ENCODE data around the gene ALDH8A1. TPM values are rescaled to one million over a fixed set of nuclear protein-coding genes. Genes with fewer than 3 reads are reported as not detected.

Gene ALDH8A1
- total RNA-seq, 1 experiment from 2014 or later: 0.29 TPM

GRCh38 chr6:134995536-134995935 is 45.6 kb upstream of the ALDH8A1 start:
- no peak overlapping the region for H3K4me3 Mint-ChIP-seq (ENCODE audit: unreplicated experiment)
- no TSS peak for BruUV-seq (replicated peaks)
- H3K27ac Mint-ChIP-seq (ENCODE audit: unreplicated experiment): no peak overlapping the region
- no peaks in the 10 kb centered on the region for H3K9me3 Mint-ChIP-seq (ENCODE audit: unreplicated experiment)
- Histone ChIP-seq H3K27me3 (replicated peaks; ENCODE audit: control insufficient read depth, insufficient read depth, low read length) (no peaks in the 10 kb centered on the region), H3K36me3 (ENCODE audit: control insufficient read depth, insufficient read depth, low read length) (no peaks in the 10 kb centered on the region), H3K9me3 (no peaks in the 10 kb centered on the region), H3K4me3 (ENCODE audit: low read depth, low read length) (no peak overlapping the region), H3K4me1 (no peaks in the 10 kb centered on the region)
- no peaks in the 10 kb centered on the region for H3K4me1 Mint-ChIP-seq (ENCODE audit: low read depth, unreplicated experiment)
- ChIA-PET CTCF (no interaction called here), POLR2A (no interaction called here)
- intact Hi-C loops (cut with micrococcal nuclease; ENCODE audit: unreplicated experiment): no loop called here
- no peak for DNase-seq
- no peaks in the 10 kb centered on the region for H3K27me3 Mint-ChIP-seq (ENCODE audit: insufficient read depth, unreplicated experiment)
- peaks cover 10% of the 10 kb centered on the region for H3K36me3 Mint-ChIP-seq (ENCODE audit: insufficient read depth, unreplicated experiment)
- TF ChIP-seq CTCF (IDR thresholded peaks at IDR 0.05; ENCODE audit: insufficient read depth in 1 of 2, low read depth in 1 of 2, low read length in 1 of 2, severe bottlenecking in 1 of 2, unreplicated experiment in 1 of 2): no peak

- no peak for TF ChIP-seq CTCF (IDR thresholded peaks at IDR 0.05; ENCODE audit: insufficient read depth in 1 of 2, low read depth in 1 of 2, low read length in 1 of 2, severe bottlenecking in 1 of 2, unreplicated experiment in 1 of 2)
- no peak overlapping the region for H3K4me3 Mint-ChIP-seq (ENCODE audit: unreplicated experiment)
- Histone ChIP-seq H3K9me3 (no peaks in the 10 kb centered on the region), H3K27me3 (replicated peaks; ENCODE audit: control insufficient read depth, insufficient read depth, low read length) (no peaks in the 10 kb centered on the region), H3K4me1 (no peaks in the 10 kb centered on the region), H3K4me3 (ENCODE audit: low read depth, low read length) (no peak overlapping the region), H3K36me3 (ENCODE audit: control insufficient read depth, insufficient read depth, low read length) (no peaks in the 10 kb centered on the region)
- POLR2A ChIA-PET: no interaction called here
- CTCF ChIA-PET: no interaction called here
- intact Hi-C loops (cut with micrococcal nuclease; ENCODE audit: unreplicated experiment): no loop called here
- no peaks in the 10 kb centered on the region for H3K27me3 Mint-ChIP-seq (ENCODE audit: insufficient read depth, unreplicated experiment)
- no peaks in the 10 kb centered on the region for H3K4me1 Mint-ChIP-seq (ENCODE audit: low read depth, unreplicated experiment)
- no peak overlapping the region for H3K27ac Mint-ChIP-seq (ENCODE audit: unreplicated experiment)
- H3K36me3 Mint-ChIP-seq (ENCODE audit: insufficient read depth, unreplicated experiment): peaks cover 12% of the 10 kb centered on the region
- no peak for DNase-seq
- BruUV-seq (replicated peaks): no TSS peak
- H3K9me3 Mint-ChIP-seq (ENCODE audit: unreplicated experiment): no peaks in the 10 kb centered on the region
Measured at GRCh38 chr6:134994431-134994830, 44.5 kb upstream of the ALDH8A1 start.

GRCh38 chr6:134992155-134992554 is 42.3 kb upstream of the ALDH8A1 start:
- CTCF ChIA-PET: no interaction called here
- POLR2A ChIA-PET: no interaction called here
- intact Hi-C loops (cut with micrococcal nuclease; ENCODE audit: unreplicated experiment): no loop called here
- Mint-ChIP-seq H3K4me3 (ENCODE audit: unreplicated experiment) (no peak overlapping the region), H3K27ac (ENCODE audit: unreplicated experiment) (no peak overlapping the region), H3K4me1 (ENCODE audit: low read depth, unreplicated experiment) (no peaks in the 10 kb centered on the region), H3K36me3 (ENCODE audit: insufficient read depth, unreplicated experiment) (peaks cover 23% of the 10 kb centered on the region), H3K27me3 (ENCODE audit: insufficient read depth, unreplicated experiment) (no peaks in the 10 kb centered on the region), H3K9me3 (ENCODE audit: unreplicated experiment) (no peaks in the 10 kb centered on the region)
- TF ChIP-seq CTCF (IDR thresholded peaks at IDR 0.05; ENCODE audit: insufficient read depth in 1 of 2, low read depth in 1 of 2, low read length in 1 of 2, severe bottlenecking in 1 of 2, unreplicated experiment in 1 of 2): no peak
- no peaks in the 10 kb centered on the region for H3K36me3 ChIP-seq (ENCODE audit: control insufficient read depth, insufficient read depth, low read length)
- BruUV-seq (replicated peaks): no TSS peak
- no peaks in the 10 kb centered on the region for H3K27me3 ChIP-seq (replicated peaks; ENCODE audit: control insufficient read depth, insufficient read depth, low read length)
- no peak for DNase-seq
- H3K4me1 ChIP-seq: no peaks in the 10 kb centered on the region
- H3K4me3 ChIP-seq (ENCODE audit: low read depth, low read length): no peak overlapping the region
- no peaks in the 10 kb centered on the region for H3K9me3 ChIP-seq
